Spleen (tissue), 7 donors: ENCODE data around the gene SNCA.

Source experiments
- CTCF ChIP-seq, 11 experiments: fragments of 200-600 bp in 7 of 11; fragments of 450-650 bp in 4 of 11; sonication (generic) in 4 of 11; IDR thresholded peaks in 8 of 11; conservative IDR thresholded peaks in 3 of 11; 1 replicate in 7 of 11; 2 replicates in 4 of 11; pipeline versions ENCODE4 v1.4.0 to v1.8.0; 2016 to 2021; ENCODE audit warnings: antibody characterized with exemption in 11 of 11, inconsistent platforms in 4 of 11, mild to moderate bottlenecking in 1 of 11
- POLR2A ChIP-seq, 3 donors: fragments of 450-650 bp; IDR thresholded peaks; one replicate each; pipeline ENCODE4 v1.5.1; 2017; ENCODE audit warnings: antibody characterized with exemption in 3 of 3, mild to moderate bottlenecking in 1 of 3
- POLR2AphosphoS5 ChIP-seq, 3 donors: sonication (generic); formaldehyde crosslinking; IDR thresholded peaks; one replicate each; pipeline ENCODE4 v1.5.1; 2017; ENCODE audit warnings: antibody characterized with exemption in 3 of 3
- donor health status: DM: no; HTN: no; CAD: no; lungs with moderate emphysema.
- donor health status: DM: no; HTN: no; CAD: no.
- donor health status: DM: no; HTN: no; CAD: no.

- no peak for TF ChIP-seq CTCF (IDR thresholded peaks at IDR 0.05 in 8 of 11, conservative IDR thresholded peaks at IDR 0.05 in 3 of 11)
- TF ChIP-seq POLR2AphosphoS5 (IDR thresholded peaks at IDR 0.05), result no peak
- TF ChIP-seq POLR2A (IDR thresholded peaks at IDR 0.05), result no peak
These were observed 111.7 kb downstream of the SNCA start for GRCh38 chr4:89725268-89725667.
